ENCODE data around the gene PPDPF.

DNA sequence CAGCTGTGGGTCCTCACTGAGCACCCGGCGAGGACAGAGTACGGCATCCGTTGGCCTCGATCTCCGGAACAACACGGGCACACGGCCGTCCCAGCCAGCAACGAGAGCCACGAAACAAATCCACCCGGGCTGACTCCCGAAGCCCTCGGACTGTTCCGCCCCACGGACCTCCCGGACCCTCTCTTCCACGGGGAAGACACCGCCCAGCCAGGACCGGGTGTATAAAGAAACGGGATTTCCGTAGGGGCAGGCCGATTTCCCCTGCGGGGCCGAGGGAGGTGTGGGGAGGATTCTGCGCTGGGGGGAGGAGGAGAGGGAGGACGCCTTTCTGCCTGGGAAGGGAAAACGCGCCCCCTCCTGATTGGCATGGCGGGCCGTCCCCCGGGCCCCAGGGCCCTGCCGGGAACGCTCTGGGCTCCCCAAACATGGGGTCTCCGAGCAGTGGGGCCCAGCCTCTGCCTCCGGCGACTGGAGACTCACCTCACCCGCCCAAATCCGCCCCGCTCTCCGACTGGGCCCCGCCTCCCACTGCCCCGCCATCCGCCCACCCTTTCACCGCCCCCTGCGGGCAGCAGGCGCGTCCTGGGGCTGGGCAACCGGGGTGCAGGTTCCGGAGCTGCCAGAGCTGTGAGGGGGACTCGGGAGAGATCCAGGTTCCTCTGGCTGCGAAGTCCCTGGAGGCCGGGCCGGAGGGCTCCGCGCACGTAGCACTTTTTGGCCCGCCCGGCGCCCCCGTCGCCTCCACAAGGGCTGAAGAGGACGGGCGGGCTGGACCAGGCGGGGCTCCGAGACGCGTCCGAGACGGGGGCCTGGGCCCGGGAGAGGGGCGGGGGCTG, 679 bp upstream of the PPDPF start:
- TF ChIP-seq, protein P1, sequence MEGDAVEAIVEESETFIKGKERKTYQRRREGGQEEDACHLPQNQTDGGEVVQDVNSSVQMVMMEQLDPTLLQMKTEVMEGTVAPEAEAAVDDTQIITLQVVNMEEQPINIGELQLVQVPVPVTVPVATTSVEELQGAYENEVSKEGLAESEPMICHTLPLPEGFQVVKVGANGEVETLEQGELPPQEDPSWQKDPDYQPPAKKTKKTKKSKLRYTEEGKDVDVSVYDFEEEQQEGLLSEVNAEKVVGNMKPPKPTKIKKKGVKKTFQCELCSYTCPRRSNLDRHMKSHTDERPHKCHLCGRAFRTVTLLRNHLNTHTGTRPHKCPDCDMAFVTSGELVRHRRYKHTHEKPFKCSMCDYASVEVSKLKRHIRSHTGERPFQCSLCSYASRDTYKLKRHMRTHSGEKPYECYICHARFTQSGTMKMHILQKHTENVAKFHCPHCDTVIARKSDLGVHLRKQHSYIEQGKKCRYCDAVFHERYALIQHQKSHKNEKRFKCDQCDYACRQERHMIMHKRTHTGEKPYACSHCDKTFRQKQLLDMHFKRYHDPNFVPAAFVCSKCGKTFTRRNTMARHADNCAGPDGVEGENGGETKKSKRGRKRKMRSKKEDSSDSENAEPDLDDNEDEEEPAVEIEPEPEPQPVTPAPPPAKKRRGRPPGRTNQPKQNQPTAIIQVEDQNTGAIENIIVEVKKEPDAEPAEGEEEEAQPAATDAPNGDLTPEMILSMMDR (conservative IDR thresholded peaks at IDR 0.05; ENCODE audit: low read length) = peak; percentile 40; the same call in 1 of the 2 replicates
- no peak for TF ChIP-seq EZH2phosphoT487 (IDR thresholded peaks at IDR 0.05; ENCODE audit: borderline replicate concordance, low read depth, low read length)

Data from OCI-LY7 (cell line).